HepG2 (cell line): ENCODE results near the gene TOM1L2. TPM values are rescaled to one million over a fixed set of nuclear protein-coding genes. Genes with fewer than 3 reads are reported as not detected.

Source experiments
- DPF2 ChIP-seq: sonication (generic); formaldehyde crosslinking; IDR thresholded peaks from 2 replicates; pipeline ENCODE4 v1.4.0; 2020; ENCODE audit warnings: mild to moderate bottlenecking, low read depth, missing genetic modification reagents, borderline replicate concordance
- PHF21A ChIP-seq: sonication (generic); formaldehyde crosslinking; IDR thresholded peaks from 2 replicates; pipeline ENCODE4 v1.5.0; 2020; ENCODE audit warnings: mild to moderate bottlenecking, missing genetic modification reagents
- POLR2A ChIP-seq, 2 experiments: IDR thresholded peaks; 2 replicates each; pipeline ENCODE4 v1.6.1; 2011; ENCODE audit warnings: low read depth in 2 of 2, low read length in 2 of 2, mild to moderate bottlenecking in 1 of 2, moderate library complexity in 1 of 2; ENCODE audit not compliant: insufficient read depth in 1 of 2
- RARA ChIP-seq: IDR thresholded peaks from 2 replicates; pipeline ENCODE4 v1.6.1; 2016; ENCODE audit warnings: missing genetic modification reagents, missing compliant biosample characterization
- ZNF713 ChIP-seq: sonication (generic); formaldehyde crosslinking; IDR thresholded peaks from 2 replicates; pipeline ENCODE4 v1.4.0; 2020; ENCODE audit warnings: mild to moderate bottlenecking, missing genetic modification reagents
- polyA plus RNA-seq, 8 experiments: library from polyadenylated mRNA; depleted of rRNA in 3 of 8; stranded (reverse) in 7 of 8; unstranded in 1 of 8; fragments of >200 nt; fragmentation: Illumina TruSeq in 4 of 8; extraction: Trizol in 4 of 8; gene quantifications; 2 replicates each; pipeline versions ENCODE4 v1.2.1 to v1.2.3, GENCODE V29; 2011 to 2016; ENCODE audit warnings: low read depth in 4 of 8, missing spikeins in 1 of 8, mixed read lengths in 1 of 8; ENCODE audit not compliant: insufficient read depth in 1 of 8
- total RNA-seq, 5 experiments: library from RNA; depleted of rRNA; stranded (reverse); fragments of >200 nt; fragmentation: Illumina TruSeq; extraction: Trizol; gene quantifications; 2 replicates each; pipeline ENCODE4 v1.2.3, GENCODE V29; 2016; ENCODE audit warnings: low read depth in 1 of 5
- TF ChIP-seq, protein P1 (sequence below): sonication (generic); formaldehyde crosslinking; conservative IDR thresholded peaks from 2 replicates; pipeline ENCODE4 v1.4.0; 2020; ENCODE audit warnings: mild to moderate bottlenecking, missing genetic modification reagents, moderate library complexity
- TF ChIP-seq, protein P2 (sequence below), 2 experiments: sonication (generic) in 1 of 2; formaldehyde crosslinking in 1 of 2; IDR thresholded peaks; 2 replicates each; pipeline versions ENCODE4 v1.4.0 to v1.6.1; 2018 to 2020; ENCODE audit warnings: missing genetic modification reagents in 2 of 2, borderline replicate concordance in 1 of 2, low read depth in 1 of 2, mild to moderate bottlenecking in 1 of 2, missing biosample characterization in 1 of 2
- TF ChIP-seq, protein P3 (sequence below): sonication (generic); formaldehyde crosslinking; IDR thresholded peaks from 2 replicates; pipeline ENCODE4 v1.8.1; 2023; ENCODE audit warnings: mild to moderate bottlenecking, missing genetic modification reagents
- TF ChIP-seq, protein P4 (sequence below): sonication (generic); formaldehyde crosslinking; IDR thresholded peaks from 2 replicates; pipeline ENCODE4 v1.8.0; 2022; ENCODE audit warnings: mild to moderate bottlenecking, missing genetic modification reagents
- TF ChIP-seq, protein P5 (sequence below): sonication (generic); formaldehyde crosslinking; IDR thresholded peaks from 2 replicates; pipeline ENCODE4 v1.5.0; 2020; ENCODE audit warnings: mild to moderate bottlenecking, missing genetic modification reagents, moderate library complexity
- TF ChIP-seq, protein P6 (sequence below), 2 experiments: IDR thresholded peaks; 2 replicates each; pipeline ENCODE4 v1.6.1; 2011 to 2012; ENCODE audit warnings: low read length in 2 of 2, borderline replicate concordance in 1 of 2, low read depth in 1 of 2, mild to moderate bottlenecking in 1 of 2, moderate library complexity in 1 of 2

Gene TOM1L2
- total and polyA plus RNA-seq, 2 of the 13 experiments (the other 11 are each of a cell fraction or from before 2014, with no cell fraction given): 4.7 to 7.4 TPM

DNA sequence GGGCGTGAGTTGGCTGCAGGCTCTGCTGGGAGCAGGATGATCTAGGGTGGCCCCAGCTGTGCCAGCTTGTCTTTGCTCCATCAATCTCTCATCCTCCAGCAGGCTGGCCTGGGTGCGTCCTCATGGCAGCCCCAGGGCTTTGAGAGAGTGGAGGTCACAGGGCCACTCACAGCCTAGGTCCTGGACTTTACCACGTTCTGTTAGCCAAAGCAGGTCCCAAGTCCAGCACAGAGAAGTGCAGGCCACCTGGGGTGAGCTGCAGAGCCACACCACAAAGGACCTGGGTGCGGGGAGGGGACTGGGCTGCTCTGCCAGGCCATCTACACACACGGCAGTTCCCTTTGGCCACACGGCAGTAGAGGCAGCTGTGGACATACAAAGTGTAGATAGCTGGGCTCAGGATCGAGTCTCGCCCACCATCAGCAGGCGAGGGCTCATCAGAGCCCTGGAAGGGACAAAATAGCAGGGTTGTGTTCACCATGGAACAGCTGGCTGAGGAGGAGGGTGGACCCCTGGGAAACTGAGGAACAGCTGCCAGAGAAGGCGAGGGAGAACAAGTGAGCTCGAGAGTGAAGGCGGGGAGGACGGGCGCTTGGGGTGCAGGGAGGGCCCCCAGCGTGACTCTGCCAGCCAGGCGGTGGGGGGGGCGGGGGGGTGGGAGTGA is 165.5 kb downstream of the TOM1L2 start (continued):
- TF ChIP-seq PHF21A (CRISPR knock-in tag): peak; percentile 23; the same call in 1 of the 2 replicates
- TF ChIP-seq, protein P1, sequence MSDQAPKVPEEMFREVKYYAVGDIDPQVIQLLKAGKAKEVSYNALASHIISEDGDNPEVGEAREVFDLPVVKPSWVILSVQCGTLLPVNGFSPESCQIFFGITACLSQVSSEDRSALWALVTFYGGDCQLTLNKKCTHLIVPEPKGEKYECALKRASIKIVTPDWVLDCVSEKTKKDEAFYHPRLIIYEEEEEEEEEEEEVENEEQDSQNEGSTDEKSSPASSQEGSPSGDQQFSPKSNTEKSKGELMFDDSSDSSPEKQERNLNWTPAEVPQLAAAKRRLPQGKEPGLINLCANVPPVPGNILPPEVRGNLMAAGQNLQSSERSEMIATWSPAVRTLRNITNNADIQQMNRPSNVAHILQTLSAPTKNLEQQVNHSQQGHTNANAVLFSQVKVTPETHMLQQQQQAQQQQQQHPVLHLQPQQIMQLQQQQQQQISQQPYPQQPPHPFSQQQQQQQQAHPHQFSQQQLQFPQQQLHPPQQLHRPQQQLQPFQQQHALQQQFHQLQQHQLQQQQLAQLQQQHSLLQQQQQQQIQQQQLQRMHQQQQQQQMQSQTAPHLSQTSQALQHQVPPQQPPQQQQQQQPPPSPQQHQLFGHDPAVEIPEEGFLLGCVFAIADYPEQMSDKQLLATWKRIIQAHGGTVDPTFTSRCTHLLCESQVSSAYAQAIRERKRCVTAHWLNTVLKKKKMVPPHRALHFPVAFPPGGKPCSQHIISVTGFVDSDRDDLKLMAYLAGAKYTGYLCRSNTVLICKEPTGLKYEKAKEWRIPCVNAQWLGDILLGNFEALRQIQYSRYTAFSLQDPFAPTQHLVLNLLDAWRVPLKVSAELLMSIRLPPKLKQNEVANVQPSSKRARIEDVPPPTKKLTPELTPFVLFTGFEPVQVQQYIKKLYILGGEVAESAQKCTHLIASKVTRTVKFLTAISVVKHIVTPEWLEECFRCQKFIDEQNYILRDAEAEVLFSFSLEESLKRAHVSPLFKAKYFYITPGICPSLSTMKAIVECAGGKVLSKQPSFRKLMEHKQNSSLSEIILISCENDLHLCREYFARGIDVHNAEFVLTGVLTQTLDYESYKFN (CRISPR knock-in tag): peak; percentile 77
- TF ChIP-seq RARA (CRISPR knock-in tag): peak; percentile 50
- TF ChIP-seq, protein P2, sequence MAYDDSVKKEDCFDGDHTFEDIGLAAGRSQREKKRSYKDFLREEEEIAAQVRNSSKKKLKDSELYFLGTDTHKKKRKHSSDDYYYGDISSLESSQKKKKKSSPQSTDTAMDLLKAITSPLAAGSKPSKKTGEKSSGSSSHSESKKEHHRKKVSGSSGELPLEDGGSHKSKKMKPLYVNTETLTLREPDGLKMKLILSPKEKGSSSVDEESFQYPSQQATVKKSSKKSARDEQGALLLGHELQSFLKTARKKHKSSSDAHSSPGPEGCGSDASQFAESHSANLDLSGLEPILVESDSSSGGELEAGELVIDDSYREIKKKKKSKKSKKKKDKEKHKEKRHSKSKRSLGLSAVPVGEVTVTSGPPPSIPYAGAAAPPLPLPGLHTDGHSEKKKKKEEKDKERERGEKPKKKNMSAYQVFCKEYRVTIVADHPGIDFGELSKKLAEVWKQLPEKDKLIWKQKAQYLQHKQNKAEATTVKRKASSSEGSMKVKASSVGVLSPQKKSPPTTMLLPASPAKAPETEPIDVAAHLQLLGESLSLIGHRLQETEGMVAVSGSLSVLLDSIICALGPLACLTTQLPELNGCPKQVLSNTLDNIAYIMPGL (CRISPR knock-in tag; IDR thresholded peaks at IDR 0.05; ENCODE audit: borderline replicate concordance in 1 of 2, low read depth in 1 of 2): no peak
- TF ChIP-seq, protein P3, sequence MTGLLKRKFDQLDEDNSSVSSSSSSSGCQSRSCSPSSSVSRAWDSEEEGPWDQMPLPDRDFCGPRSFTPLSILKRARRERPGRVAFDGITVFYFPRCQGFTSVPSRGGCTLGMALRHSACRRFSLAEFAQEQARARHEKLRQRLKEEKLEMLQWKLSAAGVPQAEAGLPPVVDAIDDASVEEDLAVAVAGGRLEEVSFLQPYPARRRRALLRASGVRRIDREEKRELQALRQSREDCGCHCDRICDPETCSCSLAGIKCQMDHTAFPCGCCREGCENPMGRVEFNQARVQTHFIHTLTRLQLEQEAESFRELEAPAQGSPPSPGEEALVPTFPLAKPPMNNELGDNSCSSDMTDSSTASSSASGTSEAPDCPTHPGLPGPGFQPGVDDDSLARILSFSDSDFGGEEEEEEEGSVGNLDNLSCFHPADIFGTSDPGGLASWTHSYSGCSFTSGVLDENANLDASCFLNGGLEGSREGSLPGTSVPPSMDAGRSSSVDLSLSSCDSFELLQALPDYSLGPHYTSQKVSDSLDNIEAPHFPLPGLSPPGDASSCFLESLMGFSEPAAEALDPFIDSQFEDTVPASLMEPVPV (CRISPR knock-in tag): peak; percentile 33; the same call in 1 of the 2 replicates
- TF ChIP-seq DPF2 (CRISPR knock-in tag): 0 out of 2 replicates have a peak, but pooled peaks have one; percentile 19
- TF ChIP-seq POLR2A (IDR thresholded peaks at IDR 0.05; ENCODE audit: insufficient read depth in 1 of 2, low read depth in 2 of 2, low read length in 2 of 2): peak in 1 of 2 experiments; percentile 15; a peak in 1 of 4 replicates
- no peak for TF ChIP-seq ZNF713 (CRISPR knock-in tag)
- TF ChIP-seq, protein P4, sequence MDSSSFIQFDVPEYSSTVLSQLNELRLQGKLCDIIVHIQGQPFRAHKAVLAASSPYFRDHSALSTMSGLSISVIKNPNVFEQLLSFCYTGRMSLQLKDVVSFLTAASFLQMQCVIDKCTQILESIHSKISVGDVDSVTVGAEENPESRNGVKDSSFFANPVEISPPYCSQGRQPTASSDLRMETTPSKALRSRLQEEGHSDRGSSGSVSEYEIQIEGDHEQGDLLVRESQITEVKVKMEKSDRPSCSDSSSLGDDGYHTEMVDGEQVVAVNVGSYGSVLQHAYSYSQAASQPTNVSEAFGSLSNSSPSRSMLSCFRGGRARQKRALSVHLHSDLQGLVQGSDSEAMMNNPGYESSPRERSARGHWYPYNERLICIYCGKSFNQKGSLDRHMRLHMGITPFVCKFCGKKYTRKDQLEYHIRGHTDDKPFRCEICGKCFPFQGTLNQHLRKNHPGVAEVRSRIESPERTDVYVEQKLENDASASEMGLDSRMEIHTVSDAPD (CRISPR knock-in tag): peak; percentile 86
- TF ChIP-seq, protein P5, sequence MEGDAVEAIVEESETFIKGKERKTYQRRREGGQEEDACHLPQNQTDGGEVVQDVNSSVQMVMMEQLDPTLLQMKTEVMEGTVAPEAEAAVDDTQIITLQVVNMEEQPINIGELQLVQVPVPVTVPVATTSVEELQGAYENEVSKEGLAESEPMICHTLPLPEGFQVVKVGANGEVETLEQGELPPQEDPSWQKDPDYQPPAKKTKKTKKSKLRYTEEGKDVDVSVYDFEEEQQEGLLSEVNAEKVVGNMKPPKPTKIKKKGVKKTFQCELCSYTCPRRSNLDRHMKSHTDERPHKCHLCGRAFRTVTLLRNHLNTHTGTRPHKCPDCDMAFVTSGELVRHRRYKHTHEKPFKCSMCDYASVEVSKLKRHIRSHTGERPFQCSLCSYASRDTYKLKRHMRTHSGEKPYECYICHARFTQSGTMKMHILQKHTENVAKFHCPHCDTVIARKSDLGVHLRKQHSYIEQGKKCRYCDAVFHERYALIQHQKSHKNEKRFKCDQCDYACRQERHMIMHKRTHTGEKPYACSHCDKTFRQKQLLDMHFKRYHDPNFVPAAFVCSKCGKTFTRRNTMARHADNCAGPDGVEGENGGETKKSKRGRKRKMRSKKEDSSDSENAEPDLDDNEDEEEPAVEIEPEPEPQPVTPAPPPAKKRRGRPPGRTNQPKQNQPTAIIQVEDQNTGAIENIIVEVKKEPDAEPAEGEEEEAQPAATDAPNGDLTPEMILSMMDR (CRISPR knock-in tag): 0 out of 2 replicates have a peak, but pooled peaks have one; percentile 35
- TF ChIP-seq, protein P6, sequence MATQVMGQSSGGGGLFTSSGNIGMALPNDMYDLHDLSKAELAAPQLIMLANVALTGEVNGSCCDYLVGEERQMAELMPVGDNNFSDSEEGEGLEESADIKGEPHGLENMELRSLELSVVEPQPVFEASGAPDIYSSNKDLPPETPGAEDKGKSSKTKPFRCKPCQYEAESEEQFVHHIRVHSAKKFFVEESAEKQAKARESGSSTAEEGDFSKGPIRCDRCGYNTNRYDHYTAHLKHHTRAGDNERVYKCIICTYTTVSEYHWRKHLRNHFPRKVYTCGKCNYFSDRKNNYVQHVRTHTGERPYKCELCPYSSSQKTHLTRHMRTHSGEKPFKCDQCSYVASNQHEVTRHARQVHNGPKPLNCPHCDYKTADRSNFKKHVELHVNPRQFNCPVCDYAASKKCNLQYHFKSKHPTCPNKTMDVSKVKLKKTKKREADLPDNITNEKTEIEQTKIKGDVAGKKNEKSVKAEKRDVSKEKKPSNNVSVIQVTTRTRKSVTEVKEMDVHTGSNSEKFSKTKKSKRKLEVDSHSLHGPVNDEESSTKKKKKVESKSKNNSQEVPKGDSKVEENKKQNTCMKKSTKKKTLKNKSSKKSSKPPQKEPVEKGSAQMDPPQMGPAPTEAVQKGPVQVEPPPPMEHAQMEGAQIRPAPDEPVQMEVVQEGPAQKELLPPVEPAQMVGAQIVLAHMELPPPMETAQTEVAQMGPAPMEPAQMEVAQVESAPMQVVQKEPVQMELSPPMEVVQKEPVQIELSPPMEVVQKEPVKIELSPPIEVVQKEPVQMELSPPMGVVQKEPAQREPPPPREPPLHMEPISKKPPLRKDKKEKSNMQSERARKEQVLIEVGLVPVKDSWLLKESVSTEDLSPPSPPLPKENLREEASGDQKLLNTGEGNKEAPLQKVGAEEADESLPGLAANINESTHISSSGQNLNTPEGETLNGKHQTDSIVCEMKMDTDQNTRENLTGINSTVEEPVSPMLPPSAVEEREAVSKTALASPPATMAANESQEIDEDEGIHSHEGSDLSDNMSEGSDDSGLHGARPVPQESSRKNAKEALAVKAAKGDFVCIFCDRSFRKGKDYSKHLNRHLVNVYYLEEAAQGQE (IDR thresholded peaks at IDR 0.05; ENCODE audit: borderline replicate concordance in 1 of 2, low read depth in 1 of 2, low read length in 2 of 2): no peak
